ENCODE measurements around the gene SMIM36. TPM values are rescaled to one million over a fixed set of nuclear protein-coding genes. Genes with fewer than 3 reads are reported as not detected.

Gene SMIM36
- total RNA-seq, 3 donors from 2014 or later, result not detected

- no peaks in the 10 kb centered on the region for H3K4me1 ChIP-seq
- no peak for DNase-seq (ENCODE audit: low spot score in 2 of 2)
- no peak overlapping the region for H3K27ac ChIP-seq
- H3K9me3 ChIP-seq, result no peaks in the 10 kb centered on the region
- no peak overlapping the region for H3K4me3 ChIP-seq
- no peaks in the 10 kb centered on the region for H3K36me3 ChIP-seq
- TF ChIP-seq CTCF (IDR thresholded peaks at IDR 0.05) (no peak), POLR2AphosphoS5 (IDR thresholded peaks at IDR 0.05) (no peak), POLR2A (IDR thresholded peaks at IDR 0.05) (no peak)
- intact Hi-C loops (cut with DNase I; ENCODE audit: low total_unique reads), result no loop called here
- no peaks in the 10 kb centered on the region for H3K27me3 ChIP-seq
These were observed 49.0 kb downstream of the SMIM36 start for GRCh38 chr17:55462234-55462633.

- DNase-seq (ENCODE audit: low spot score in 2 of 2), result no peak
- no peak overlapping the region for H3K27ac ChIP-seq
- no peak overlapping the region for H3K4me3 ChIP-seq
- H3K9me3 ChIP-seq, result no peaks in the 10 kb centered on the region
- TF ChIP-seq POLR2AphosphoS5 (IDR thresholded peaks at IDR 0.05) (no peak), POLR2A (IDR thresholded peaks at IDR 0.05) (no peak), CTCF (IDR thresholded peaks at IDR 0.05) (no peak)
- H3K27me3 ChIP-seq, result no peaks in the 10 kb centered on the region
- H3K4me1 ChIP-seq, result no peaks in the 10 kb centered on the region
- intact Hi-C loops (cut with DNase I; ENCODE audit: low total_unique reads), result no loop called here
- no peaks in the 10 kb centered on the region for H3K36me3 ChIP-seq
These were observed 52.3 kb downstream of the SMIM36 start for GRCh38 chr17:55458978-55459377.

GRCh38 chr17:55458287-55458900, 52.9 kb downstream of the SMIM36 start:
- intact Hi-C loops (cut with DNase I; ENCODE audit: low total_unique reads), result no loop called here
- Histone ChIP-seq H3K4me3 (no peak overlapping the region), H3K4me1 (no peaks in the 10 kb centered on the region), H3K27me3 (no peaks in the 10 kb centered on the region), H3K36me3 (no peaks in the 10 kb centered on the region), H3K9me3 (no peaks in the 10 kb centered on the region), H3K27ac (no peak overlapping the region)
- TF ChIP-seq POLR2AphosphoS5 (IDR thresholded peaks at IDR 0.05) (no peak), POLR2A (IDR thresholded peaks at IDR 0.05) (no peak), CTCF (IDR thresholded peaks at IDR 0.05) (no peak)
- no peak for DNase-seq (ENCODE audit: low spot score in 2 of 2)

- H3K27me3 ChIP-seq, result no peaks in the 10 kb centered on the region
- no peaks in the 10 kb centered on the region for H3K4me1 ChIP-seq
- TF ChIP-seq POLR2A (IDR thresholded peaks at IDR 0.05) (no peak), POLR2AphosphoS5 (IDR thresholded peaks at IDR 0.05) (no peak), CTCF (IDR thresholded peaks at IDR 0.05) (no peak)
- H3K4me3 ChIP-seq, result no peak overlapping the region
- no peak overlapping the region for H3K27ac ChIP-seq
- no peaks in the 10 kb centered on the region for H3K36me3 ChIP-seq
- no peaks in the 10 kb centered on the region for H3K9me3 ChIP-seq
- DNase-seq (ENCODE audit: low spot score in 2 of 2), result no peak
- intact Hi-C loops (cut with DNase I; ENCODE audit: low total_unique reads), result no loop called here
These were observed 54.7 kb downstream of the SMIM36 start for GRCh38 chr17:55456307-55457240.

GRCh38 chr17:55454906-55455474, 56.3 kb downstream of the SMIM36 start:
- Histone ChIP-seq H3K4me3 (no peak overlapping the region), H3K27ac (peak overlapping the region in 1 of 2 donors; percentile 19), H3K27me3 (no peaks in the 10 kb centered on the region), H3K36me3 (no peaks in the 10 kb centered on the region), H3K9me3 (no peaks in the 10 kb centered on the region), H3K4me1 (no peaks in the 10 kb centered on the region)
- TF ChIP-seq POLR2AphosphoS5 (IDR thresholded peaks at IDR 0.05) (no peak), CTCF (IDR thresholded peaks at IDR 0.05) (no peak), POLR2A (IDR thresholded peaks at IDR 0.05) (no peak)
- intact Hi-C loops (cut with DNase I; ENCODE audit: low total_unique reads), result no loop called here
- DNase-seq (ENCODE audit: low spot score in 2 of 2), result no peak
